ENCODE measurements around the gene FYB2. TPM values are rescaled to one million over a fixed set of nuclear protein-coding genes. Genes with fewer than 3 reads are reported as not detected.

FYB2 gene
- polyA plus RNA-seq, 6 donors from 2014 or later, result not detected

DNA sequence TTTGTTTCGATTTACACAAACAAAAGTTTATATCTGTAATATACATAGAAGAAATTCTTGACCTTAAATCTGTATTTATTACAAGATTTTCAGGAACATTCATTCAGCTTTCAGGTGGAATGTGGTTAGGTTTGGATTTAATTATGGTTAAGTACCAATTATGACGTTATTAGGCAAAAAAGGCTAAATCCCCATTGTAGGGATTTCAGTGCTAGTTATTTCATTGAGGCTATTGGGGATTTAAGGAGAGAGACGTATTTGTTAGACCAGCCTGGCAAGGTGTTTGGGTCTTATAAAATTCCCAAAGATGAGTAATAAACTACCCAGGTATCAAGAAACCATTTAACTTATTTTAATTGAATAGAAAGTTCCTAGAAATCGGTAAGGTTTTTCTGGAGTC lies 148.1 kb downstream of the FYB2 start:
- no peak for ATAC-seq (ENCODE audit: low read depth in 2 of 2)

DNA sequence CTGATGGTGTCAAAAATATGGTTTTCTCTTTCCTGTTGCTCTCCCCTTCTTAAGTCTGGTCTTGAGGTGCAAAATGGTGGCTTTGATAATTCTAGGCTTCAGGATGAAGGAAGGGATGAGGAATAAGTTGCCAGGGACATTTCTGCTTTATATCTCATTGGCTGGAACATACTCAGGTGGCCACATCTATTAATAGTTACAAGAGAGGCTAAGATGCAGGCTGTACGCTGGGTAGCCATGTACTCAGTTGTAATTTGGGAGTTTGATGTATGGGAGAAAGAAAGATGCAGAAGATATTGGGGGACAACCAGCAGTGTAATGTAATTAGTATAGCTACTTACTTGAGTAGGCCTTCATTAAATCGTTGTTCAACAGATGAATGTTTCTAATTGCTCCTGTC lies 148.9 kb downstream of the FYB2 start:
- DNase-seq (no peak), ATAC-seq (ENCODE audit: low read depth in 2 of 2) (no peak)
- Mint-ChIP-seq H3K4me3 (no peak overlapping the region), H3K9me3 (no peaks in the 10 kb centered on the region), H3K4me1 (no peaks in the 10 kb centered on the region), H3K27ac (no peak overlapping the region), H3K27me3 (peaks cover 21 to 39% (median 25%) of the 10 kb centered on the region in 3 donors), H3K36me3 (no peaks in the 10 kb centered on the region)

More for the DNA sequence above, 148.1 kb downstream of the FYB2 start:
- Mint-ChIP-seq H3K27me3 (peaks cover 19 to 34% (median 20%) of the 10 kb centered on the region in 3 donors), H3K4me3 (peak overlapping the region in 1 of 8 donors; percentile 48), H3K27ac (no peak overlapping the region), H3K9me3 (no peaks in the 10 kb centered on the region), H3K36me3 (no peaks in the 10 kb centered on the region), H3K4me1 (no peaks in the 10 kb centered on the region)
- no peak for DNase-seq

Other genes with a start within 250 kb of the FYB2 start
- gene PLPP3, start 239.8 kb downstream of the FYB2 start, polyA plus RNA-seq (ENCODE audit: low read depth in 6 of 6), result 1 to 10 TPM in 5 of 6 donors, under 1 TPM in 1; 1.00 to 2.6 (median 1.5) TPM
- not detected for gene PRKAA2, start 174.1 kb downstream of the FYB2 start, polyA plus RNA-seq (ENCODE audit: low read depth in 6 of 6)
- not detected for gene C8A, start 35.4 kb upstream of the FYB2 start, polyA plus RNA-seq (ENCODE audit: low read depth in 6 of 6)
- not detected for gene C8B, start 146.6 kb upstream of the FYB2 start, polyA plus RNA-seq (ENCODE audit: low read depth in 6 of 6)

Measured in naive B cell (primary cell).